LNCAP (cell line): ENCODE measurements around the gene FRMD4A.

Source experiments
- TF ChIP-seq, protein P1 (sequence below): fragments of 450-650 bp; IDR thresholded peaks from 2 replicates; pipeline ENCODE4 v1.5.1; 2017; ENCODE audit warnings: mild to moderate bottlenecking

FRMD4A gene

DNA sequence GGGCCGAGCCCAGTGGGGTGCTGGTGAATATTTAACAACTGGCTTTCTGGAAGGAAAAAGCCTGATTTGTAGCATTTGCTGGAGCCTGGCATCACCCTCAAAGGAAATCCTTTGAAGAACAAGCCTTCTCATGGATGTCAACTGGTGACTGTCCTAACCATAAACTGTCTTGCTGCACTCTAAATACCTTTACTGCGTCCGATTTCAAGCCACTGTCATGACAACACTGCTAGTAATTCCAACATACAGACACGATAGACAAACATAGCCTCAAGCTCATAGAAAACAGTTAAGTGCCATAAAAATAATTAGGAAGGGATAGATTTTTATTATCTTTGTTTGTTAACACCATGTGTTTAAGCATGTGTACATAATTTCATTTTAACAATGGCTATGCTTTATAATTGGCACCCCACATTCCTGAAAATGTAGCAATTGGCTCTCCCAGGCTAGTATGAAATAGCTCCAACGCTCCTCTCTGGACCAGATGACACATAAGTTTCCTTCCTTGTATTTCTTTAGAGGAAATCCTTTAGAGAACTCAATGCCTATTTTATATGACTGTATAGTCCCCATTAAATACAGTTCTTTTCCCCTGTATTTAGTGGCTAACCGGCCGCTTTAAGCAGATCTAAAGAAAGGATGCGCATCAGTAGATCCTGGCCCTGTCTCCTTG lies 470.6 kb downstream of the FRMD4A start:
- TF ChIP-seq, protein P1, sequence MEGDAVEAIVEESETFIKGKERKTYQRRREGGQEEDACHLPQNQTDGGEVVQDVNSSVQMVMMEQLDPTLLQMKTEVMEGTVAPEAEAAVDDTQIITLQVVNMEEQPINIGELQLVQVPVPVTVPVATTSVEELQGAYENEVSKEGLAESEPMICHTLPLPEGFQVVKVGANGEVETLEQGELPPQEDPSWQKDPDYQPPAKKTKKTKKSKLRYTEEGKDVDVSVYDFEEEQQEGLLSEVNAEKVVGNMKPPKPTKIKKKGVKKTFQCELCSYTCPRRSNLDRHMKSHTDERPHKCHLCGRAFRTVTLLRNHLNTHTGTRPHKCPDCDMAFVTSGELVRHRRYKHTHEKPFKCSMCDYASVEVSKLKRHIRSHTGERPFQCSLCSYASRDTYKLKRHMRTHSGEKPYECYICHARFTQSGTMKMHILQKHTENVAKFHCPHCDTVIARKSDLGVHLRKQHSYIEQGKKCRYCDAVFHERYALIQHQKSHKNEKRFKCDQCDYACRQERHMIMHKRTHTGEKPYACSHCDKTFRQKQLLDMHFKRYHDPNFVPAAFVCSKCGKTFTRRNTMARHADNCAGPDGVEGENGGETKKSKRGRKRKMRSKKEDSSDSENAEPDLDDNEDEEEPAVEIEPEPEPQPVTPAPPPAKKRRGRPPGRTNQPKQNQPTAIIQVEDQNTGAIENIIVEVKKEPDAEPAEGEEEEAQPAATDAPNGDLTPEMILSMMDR: no peak

GRCh38 chr10:13858709-13859108 lies 472.0 kb downstream of the FRMD4A start:
- TF ChIP-seq, protein P1: no peak

- TF ChIP-seq, protein P1: no peak
These were observed 473.3 kb downstream of the FRMD4A start for GRCh38 chr10:13857451-13857850.

- TF ChIP-seq, protein P1: no peak
These were observed 476.9 kb downstream of the FRMD4A start for GRCh38 chr10:13853854-13854253.

GRCh38 chr10:13852872-13853271 lies 477.9 kb downstream of the FRMD4A start:
- TF ChIP-seq, protein P1: no peak

DNA sequence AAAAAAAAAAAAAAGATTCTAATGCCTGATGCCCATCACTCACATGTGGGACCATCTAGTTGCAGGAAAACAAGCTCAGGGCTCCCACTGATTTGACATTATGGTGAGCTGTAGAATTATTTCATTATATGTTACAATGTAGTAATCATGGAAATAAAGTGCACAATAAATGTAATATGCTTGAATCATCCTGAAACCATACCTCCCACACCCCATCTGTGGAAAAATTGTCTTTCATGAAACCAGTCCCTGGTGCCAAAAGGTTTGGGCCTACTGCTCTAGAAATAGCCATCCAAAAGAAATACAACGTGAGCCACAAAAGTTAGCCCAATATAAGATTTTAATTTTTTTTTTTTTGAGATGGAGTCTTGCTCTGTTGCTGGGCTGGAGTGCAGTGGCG lies 478.8 kb downstream of the FRMD4A start:
- TF ChIP-seq, protein P1: no peak

DNA sequence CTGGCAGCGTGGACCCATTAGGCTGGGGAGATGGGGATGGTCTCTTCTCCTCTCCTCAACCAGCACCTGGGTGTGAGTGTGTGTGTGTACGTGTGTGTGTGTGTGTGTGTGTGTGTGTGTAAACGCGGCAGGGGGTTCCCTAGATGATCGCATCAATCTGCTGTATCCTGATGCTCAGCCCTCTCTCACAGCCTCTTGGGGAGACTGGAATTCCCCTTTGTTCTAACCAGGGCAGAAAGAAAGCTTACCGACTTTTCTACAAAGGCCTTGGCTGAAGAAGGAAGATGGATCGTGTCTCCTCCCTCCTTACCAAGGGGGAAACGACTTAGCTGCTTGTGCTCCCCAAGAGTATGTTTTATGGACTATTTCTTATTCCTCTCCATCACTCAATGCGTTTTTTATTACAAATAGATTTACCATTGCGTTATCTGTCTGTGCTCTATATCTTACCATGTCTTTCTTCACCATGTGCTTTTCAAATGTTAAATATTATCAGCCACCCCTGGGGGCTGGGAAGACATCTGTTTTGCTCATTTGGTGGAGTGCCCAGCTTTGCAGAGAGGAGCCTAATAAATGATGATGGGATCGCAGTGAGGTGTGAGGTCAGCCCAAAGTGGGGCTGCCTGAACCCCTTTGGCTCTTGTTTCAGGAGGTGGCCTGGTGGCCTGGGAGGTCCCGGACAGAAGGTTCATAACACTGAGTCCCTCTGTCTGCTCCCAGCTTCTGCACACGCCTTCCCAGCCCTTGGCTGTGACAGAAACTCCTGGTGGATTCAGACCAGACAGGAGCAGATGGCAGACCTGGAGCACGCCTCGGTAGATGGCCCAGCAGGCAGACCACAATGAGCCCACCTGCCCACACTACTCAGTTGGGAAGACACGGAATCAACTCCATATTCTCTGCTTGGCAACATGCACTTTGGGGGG lies 481.9 kb downstream of the FRMD4A start:
- TF ChIP-seq, protein P1: no peak
